ENCODE measurements around the gene ACLY.
"Not testable (repeated sequence)": the region's sequence is repeated elsewhere in the genome, so short reads cannot be mapped to it uniquely, and the experiment has no call there.

ACLY gene

DNA sequence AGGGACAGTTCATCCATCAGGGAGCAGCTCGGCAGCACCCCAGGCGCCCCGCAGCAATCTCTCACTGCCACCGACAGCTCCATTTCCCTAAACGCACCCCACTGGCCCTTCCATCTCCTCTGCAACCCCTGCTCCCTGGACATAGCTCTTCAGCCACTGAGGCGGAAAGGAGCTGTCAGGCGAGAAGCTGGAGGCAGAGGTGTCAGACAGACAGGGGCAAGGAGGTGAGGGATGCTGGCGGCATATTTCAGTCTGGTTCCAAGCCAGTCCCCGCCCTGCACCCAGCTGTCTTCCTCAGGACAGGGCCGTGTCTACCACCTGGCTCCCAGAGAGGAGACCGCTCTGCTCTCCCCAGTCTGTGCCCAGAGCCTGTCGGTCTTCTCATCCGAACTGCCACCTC lies 9.7 kb downstream of the ACLY start:
- no peak for DNase-seq

DNA sequence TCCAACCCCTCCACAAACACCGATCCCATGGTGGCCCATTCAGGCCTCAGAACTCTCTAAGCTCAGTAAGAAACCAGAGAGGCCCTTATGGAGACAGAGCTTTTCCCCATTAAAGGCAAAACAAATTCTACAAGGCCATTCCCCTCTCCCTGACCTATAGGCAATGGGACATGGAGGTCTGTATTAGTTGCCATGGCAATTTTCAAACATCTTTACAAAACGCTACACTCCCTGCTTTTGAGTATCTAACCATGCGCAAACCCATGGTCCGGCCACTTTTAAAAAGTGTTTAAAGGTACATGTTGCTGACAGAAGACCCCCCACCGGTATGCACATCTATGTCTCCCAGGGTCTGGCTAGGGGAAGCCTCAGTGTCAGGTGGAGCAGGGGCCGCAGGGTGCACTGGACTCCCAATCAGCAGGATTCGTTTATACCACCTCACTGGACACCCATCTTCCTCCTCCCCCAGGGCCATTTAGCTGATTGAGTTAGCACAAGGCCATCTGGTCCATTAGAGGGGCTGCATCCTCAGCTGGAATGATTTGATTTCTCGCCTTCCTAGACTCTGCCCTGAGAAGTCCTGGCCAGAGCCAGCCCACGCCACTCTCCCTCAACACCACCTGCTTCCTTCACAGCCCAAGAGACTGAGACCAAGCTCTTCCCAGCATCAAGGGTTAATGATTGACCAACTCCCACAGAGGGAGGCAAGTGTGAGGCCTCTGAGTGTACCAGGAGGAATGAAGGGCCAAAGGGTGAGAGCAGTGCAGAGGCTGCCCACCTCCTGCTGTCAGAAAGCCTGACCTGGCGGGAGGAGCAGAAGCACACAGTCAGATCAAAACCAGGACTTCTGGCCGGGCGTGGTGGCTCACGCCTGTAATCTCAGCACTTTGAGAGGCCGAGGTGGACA lies 10.9 kb downstream of the ACLY start:
- no peak for DNase-seq

DNA sequence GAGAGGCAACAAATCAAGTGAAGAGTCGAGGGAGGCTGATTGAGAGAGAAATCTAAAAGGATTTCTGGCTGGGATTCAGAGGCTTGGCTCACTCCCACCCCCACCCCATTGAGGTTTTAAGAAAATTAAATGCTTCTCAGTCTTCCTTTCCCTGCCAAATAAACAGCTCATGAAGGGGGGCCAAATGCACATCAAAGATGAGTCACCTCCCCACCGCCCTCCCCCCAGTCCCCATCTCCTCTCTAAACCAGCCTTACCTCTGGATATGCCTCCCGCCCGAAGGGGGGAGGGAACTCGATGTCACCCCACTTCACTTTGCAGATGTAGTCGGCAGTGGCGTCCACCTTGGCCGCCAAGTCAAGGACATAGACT lies 11.6 kb downstream of the ACLY start:
- DNase-seq: no peak

DNA sequence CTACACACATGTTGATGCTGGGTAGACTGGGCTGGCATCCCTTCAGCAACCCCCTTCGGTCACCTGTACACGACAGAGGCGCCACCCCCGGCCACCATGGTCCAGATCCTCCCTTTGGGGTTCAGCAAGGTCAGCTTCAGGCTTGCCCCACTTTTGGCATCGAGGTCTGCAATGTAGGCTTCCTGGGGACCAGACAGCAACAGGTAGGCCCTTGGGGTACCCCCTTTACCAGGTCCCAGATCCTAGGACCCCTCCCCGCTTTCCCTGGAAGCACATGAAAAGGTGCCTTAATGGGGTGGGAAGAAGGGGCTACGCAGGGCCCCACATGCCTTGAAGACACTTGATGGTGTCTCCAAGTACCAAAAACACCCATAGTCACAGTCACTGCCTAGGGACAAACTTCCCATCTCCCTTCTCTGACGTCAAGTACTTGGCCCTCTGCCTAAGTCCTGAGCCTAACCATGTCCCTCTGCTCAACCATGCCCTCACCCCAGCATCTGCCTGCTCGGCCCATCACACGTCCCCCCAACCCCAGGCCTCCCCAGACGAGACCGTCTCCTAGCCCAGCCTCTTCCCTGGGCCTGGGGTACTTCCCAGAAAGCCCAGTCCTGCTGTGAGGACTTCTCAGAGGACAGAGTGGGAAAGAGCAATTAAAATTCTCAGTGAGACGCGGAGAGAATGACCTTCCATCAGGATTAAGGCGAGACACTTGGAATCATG lies 12.1 kb downstream of the ACLY start:
- DNase-seq: no peak

DNA sequence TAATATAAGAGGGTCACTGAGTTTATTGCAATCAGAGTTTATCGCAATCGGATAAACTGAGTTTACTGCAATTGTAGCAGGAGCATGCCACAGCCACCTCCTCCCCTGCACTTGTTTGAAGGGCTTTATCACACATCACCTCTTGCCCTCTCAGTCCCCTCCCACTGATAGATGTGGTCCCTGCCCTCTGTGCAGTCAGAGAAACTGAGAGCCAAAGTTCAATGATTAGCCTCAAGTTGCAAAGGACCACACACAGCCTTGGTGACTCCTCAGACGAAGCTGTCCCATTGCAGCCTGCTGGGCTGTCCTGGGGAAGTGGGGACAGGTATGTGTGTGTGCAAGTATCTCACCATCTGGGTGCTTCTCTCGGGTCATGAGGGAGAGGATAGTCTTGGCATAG lies 13.6 kb downstream of the ACLY start:
- DNase-seq: no peak

DNA sequence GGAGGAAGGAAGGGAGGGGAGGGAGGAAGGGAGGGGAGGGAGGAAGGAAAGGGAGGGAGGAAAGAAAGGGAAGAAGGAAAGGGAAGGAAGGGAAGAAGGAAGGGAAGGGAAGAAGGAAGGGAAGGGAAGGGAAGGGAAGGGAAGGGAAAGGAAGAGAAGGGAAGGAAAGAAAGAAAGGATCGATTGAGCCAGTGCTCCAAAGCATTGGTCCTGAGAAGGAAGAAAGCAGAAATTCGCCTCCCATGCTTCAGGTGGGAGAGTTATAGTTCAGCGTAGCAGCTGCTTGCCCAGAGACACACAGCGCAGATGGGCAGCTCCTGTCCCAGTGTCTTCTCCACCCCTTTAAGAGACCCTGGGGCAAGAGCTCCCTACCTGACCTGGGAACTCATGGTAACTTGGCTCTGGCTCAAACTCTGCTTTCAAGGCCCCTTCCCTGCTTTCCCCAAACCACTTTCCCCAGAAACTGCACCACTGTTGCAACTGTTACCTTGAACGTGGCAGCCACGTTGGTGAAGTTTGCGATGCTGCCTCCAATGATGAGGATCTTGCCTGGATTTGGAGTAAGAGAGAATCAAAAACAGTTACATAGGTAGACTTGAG lies 14.4 kb downstream of the ACLY start:
- DNase-seq: no peak

DNA sequence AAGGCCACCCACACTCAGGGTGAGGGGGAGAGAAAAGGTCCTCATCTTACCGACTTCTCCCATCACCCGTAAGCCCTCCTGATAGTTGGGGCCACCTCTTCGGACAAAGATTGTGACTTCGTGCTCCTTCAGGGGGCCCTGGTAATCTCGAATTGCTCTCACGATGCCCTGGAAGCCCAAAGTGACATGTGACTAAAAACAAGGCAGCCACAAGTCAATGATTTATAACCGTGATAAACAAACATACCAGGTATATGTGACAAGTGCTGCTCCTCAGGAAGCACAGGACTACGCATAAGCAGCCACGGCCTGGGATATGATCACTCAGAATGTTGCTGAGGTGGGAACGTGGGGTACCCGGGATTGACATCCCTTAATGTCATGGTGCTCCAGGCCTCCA lies 17.1 kb downstream of the ACLY start:
- no peak for DNase-seq

DNA sequence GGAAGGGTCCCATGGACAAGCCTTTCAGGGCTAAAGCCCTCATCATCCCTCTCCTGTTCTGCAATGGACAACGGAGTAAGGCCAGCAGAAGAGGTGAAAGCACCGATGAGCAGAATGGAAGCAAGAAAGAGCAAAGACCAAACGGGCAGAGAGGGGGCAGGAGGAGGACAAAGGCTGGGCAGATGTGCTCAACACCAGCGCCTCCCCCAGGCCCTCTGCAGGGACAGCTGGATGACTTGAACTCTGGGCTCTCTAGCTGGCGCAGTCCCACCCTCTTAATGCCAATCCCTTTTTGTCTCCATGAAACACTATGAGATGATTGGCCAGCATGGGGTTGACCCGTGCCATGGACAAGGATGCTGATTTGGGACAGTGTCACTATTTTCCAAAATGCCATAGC lies 22.0 kb downstream of the ACLY start:
- no peak for DNase-seq

DNA sequence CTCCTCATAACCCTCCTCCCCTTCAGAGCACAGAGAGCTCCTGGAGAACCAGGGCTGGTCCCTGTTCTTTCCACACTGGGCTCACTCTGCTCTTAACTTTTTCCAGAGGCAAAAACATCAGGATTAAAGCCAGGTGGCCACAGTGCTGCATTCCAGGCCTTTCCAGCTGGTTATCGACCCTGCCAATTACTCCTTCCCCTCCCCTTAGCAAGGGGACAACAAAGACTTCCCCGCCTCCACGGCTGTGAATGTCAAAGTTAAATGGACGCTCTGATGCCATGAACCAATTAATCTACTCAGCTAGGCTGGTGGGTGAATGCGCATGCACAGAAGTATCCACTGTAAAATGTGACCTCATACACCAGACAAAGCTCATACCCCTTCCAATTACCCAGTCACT lies 23.1 kb downstream of the ACLY start:
- DNase-seq: no peak

DNA sequence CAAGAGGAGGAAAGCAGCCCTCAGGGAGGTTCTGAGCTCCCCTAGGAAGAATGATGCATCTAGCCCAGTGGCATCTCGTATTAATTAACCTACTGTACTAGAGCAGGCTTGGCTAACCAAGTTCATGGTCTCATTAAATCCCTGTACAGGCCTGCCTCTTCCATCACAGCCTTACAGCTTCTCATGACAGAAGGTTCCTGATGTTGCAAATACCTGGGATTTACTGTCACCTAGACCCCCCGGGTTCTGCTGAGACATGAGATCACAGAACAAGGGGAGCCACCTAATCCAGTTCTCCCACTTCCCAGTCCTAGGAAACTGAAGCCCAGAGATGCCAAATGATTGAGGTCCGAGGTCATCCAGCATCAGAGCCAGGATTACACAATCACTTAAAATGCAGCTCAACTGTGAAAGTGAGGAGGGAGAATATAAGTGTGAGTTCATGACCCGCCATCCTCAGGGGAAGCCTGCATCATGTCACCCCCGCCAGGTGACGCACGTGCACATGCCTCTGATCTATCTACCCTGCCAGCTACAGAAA lies 23.9 kb downstream of the ACLY start:
- DNase-seq: no peak

DNA sequence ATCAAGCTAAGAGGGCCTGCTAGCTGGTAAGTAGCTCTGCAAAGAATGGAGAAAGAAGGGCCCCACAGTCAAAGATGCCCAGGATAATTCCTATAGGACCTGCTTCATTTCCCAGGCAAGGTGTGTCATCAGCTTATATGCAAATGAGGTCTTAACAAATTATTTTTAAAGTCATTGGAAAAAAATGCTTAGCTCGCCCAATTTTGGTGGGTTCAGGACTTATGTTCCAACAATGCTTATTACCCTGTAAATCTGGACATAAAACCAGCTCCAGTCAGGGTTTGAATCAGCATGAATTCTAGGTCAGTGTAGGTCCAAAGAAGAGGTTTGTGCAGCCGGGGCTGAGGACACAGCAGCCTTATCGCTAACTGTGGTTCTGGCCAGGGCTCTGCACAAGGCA lies 25.4 kb downstream of the ACLY start:
- no peak for DNase-seq

DNA sequence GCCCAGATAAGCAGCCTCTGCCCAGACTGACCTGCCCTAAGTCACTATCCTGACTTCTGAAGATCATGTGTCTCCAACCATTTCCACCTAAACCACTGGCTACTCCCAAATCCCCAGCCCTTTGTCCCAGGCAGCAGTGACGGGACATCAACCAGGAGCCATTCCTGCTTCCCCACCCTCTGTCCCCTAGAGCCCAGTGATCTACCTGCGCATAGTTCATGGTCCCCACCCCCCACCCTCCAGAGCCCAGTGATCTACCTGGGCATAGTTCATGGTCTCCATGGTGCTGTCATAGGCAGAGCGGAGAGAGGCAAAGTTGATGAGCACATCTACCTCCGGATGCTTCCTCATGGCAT lies 26.8 kb downstream of the ACLY start:
- no peak for DNase-seq

DNA sequence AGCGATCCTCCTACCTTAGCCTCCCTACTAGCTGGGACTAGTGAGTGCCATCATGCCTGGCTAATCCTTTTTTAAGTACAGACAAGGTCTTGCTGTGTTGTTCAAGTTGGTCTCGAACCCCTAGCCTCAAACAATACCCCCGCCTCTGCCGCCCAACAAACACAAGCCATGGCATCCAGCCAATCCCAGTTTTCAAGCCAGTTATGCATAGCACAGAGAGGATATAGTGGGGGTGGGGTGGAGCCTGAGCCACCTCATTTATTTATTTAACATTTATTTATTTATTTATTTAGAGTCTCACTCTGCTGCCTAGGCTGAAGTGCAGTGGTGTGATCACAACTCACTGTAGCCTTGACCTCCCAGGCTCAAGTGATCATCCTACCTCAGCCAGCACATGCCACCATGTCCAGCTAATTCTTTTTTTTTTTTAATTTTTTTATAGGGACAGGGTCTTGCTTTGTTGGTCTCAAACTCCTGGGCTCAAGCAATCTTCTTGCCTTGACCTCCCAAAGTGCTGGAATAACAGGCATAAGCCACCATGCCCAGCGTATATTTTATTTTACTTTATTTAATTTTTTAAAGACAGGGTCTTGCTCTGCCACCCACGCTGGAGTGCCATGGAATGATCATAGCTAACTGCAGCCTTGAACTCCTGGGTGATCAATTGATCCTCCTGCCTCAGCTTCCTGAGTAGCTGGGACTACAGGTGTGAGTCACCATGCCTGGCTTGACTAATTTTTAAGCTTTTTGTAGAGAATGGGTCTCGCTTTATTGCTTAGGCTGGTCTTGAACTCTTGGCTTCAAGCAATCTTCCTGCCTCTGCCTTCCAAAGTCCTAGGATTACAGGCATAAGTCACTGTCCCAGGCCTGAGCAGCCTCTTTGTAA lies 27.4 kb downstream of the ACLY start:
- DNase-seq: no peak

DNA sequence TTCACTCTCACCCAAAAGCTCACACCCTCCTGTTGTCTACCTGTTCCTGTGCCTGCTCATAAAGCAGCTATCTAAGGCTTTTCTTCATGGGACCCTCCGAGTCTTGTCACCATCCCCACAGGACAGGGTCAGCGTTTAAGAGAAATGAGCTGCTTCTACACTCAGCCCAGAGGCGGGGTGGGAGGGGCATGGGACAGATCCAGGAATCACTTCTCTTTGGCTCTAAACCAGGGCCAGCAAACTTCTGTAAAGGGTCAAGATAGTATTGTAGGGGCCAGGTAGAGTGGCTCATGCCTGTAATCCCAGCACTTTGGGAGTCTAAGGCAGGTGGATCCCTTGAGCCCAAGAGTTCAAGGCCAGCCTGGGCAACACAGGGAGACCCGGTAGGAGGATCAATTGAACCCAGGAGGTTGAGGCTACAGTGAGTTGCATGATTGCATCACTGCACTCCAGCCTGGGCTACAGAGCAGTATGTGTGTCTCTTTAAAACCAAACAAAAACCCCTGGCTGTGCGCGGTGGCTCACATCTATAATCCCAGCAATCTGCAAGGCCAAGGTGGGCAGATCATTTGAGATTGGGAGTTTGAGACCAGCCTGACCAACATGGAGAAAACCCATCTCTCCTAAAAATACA lies 30.3 kb downstream of the ACLY start:
- DNase-seq: no peak

DNA sequence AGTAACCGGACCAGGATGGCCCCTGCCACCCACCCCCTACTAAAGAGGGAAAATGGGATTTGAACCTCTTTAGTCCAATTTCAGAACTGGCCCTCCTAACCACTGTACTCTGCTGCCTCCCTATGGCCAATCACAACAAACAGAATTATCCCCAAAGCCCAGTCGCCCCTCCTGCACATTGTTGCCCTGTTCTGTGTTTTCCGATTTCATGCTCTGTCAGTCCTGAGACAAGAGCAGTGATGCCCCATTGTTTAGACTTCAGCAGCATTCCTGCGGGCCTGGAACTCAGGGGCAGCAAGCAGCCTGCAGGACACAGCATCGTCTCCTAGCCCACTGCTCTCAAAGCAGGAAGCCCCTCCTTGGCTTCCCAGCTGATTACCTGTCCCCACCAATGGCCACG lies 33.0 kb downstream of the ACLY start:
- no peak for DNase-seq

DNA sequence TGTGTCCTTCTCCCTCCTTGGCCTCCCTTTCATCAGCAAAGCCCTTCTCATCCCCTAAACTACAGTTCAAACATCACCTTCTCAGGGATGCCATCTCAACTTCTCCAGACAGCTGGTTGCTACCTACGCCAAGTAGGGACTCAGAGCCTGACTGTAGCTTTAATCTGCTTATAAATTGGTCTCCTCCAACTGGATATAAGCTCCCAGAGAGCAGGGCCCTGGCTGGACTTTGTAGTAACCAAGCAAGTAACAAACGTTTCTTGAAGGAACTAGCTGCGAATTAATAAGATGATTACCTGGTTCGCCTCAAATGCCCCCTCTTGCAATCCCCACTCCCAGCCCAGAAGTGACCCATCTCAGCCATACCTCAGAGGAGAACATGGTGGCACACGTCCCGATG lies 36.0 kb downstream of the ACLY start:
- DNase-seq: no peak

DNA sequence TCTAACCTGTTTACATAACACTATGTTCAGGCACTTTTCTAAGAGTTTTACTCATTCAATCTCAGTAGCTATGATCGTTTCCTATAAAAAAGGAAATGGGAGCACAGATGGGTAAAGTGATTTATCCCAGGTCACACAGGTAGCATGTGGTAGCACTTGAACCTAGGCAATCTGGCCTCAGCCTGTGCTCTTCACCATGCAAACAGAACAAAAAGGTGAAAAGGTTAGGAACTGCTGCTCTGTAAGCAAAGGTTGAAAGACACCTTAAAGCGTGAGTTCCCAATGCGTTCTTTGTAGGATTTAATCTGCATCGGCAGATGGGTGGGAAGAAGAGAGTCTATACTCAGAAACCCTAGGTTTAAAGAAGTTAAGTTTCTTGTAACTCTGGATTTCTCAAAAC lies 38.6 kb downstream of the ACLY start:
- no peak for DNase-seq

DNA sequence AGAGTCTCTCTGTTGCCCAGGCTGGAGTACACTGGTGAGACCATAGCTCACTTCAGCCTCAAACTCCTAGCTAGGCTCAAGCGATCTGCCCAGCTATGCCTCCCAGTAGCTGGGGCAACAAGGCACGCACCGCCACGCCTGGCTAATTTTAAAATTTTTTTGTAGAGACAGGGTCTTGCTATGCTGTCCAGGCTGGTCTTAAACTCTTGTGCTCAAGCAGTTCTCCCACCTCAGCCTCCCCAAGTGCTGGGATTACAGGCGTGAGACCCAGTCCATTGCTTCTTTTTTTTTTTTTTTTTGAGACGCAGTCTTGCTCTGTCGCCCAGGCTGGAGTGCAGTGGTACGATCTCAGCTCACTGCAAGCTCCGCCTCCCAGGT lies 44.5 kb downstream of the ACLY start:
- DNase-seq: not testable (repeated sequence)

DNA sequence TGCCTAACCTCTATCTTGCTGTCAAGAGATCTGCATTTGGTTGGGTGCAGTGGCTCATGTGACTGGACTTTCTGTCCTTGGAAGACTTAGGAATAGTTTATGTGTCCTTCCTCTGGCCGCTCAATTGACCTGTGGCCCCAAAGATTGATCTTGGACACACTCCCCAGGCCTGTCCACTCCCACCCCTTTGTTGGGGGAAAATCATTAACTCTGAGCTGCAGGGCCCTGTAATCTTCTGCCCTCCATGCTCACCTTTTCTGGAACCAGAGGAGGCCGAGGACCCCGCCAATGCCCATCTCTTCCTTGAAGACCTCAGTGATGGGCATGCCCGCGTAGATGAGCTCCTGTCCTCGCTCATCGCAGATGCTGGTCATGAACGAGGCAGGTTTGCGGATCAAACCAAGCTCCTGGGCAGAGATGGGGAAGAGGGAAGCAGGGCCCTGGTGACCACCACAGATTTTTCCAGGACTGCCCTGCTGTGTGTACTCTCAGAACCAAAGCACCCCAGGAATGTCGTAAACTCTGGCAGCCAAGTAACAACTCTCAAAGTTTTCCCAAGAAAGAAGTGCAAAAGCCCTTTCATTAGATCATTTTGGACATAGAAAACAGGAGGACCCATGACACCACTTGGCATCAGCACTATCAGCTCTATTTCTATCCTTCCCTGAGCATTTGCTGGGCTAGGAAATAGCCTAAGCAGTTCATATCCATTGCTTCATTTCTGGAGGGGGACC lies 45.0 kb downstream of the ACLY start:
- no peak for DNase-seq

DNA sequence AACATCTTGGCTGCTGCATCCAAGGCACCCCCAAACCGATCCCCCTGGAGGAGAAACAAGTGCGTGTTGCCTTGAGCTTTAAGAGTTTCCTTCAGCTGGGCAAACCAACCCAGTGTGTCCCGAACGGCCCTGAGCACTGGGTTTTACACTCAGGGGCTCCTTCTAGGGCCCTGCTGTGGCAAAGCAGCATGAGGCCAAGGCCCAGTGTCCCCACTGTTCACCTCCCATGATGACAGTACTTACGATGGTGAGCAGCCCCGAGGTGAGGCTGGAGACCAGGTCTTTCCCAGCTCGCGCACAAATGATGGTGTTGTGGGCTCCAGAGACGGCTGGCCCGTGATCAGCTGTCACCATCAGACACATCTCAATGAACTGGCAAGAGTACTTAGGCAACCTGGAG lies 47.0 kb downstream of the ACLY start:
- DNase-seq: no peak

DNA sequence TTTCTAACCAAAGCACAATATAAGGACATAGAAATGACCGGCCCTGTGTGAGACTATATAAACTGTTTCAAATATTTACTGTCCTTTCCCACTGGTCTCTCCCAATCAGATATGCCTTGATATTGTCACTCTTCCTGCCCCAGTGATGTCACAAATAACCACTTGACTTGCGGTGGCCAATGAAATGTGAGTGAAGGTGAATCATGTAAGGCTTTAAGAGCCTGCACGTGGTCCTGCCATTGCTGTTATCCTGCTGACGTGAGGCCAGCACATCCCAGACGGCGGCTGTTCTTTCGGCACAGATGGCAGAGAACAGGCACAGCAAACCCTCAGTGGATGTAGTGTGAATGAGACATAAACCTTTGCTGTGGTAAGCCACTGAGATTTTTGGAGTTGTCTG lies 48.1 kb downstream of the ACLY start:
- DNase-seq: no peak

DNA sequence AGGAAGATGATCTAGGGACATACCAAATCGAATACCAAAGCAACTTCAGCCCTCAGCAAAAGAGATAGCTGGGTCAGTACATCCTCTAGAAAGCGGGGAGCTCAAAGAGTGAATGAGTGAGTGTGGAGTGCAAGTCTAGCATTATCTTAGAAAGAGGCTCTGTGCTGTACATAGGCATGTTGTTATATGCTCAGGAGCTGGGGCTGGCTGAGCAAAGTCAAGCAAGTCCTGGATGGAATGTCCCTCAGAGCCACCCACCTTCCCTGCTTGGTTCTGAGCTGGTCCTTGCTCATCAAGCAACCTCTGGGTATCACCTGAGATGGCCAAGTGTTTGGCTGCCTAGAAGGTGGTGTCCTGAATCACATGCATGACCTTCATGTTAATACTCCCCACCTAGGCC lies 48.7 kb downstream of the ACLY start:
- DNase-seq: no peak
